K562 (cell line): ENCODE data around the gene MCC. TPM values are rescaled to one million over a fixed set of nuclear protein-coding genes. Genes with fewer than 3 reads are reported as not detected.

ENCODE experiments used
- ATAC-seq: fragments of 200-7000 bp; cut with Tn5 transposase; 3 replicates; pipeline ENCODE4 v1.9.1; 2020; ENCODE audit warnings: moderate library complexity
- BruUV-seq: library from RNA; stranded (reverse); fragments of 400-500 nt; replicated peaks from 2 replicates; lab custom pipeline; 2021; lab: Mats Ljungman, UMichigan
- CTCF ChIA-PET: fragments of 300-600 bp; formaldehyde crosslinking; extraction: SDS; loops from one replicate; lab custom pipeline; 2021; ENCODE audit warnings: low intra/inter-chr PET ratio; lab: Yijun Ruan, JAX
- POLR2A ChIA-PET: fragments of 300-600, 350-650 bp; sonication (Branson Sonifier 250); formaldehyde crosslinking; extraction: SDS; loops from one replicate; lab custom pipeline; 2021; ENCODE audit warnings: antibody characterized with exemption, inconsistent platforms; lab: Yijun Ruan, JAX
- DNase-seq, 4 experiments: peaks; one replicate each; pipeline versions ENCODE4 v3.0.0 to v3.0.0-alpha.2; 2011 to 2018; ENCODE audit warnings: low spot score in 3 of 4, mixed read lengths in 3 of 4; ENCODE audit errors: extremely low read depth in 1 of 4
- FAIRE-seq: peaks from 2 replicates; lab custom pipeline; 2011; peaks lifted over from hg19 to GRCh38; lab: Jason Lieb, UNC
- H2AFZ ChIP-seq: 2 replicates; pipeline ENCODE4 v1.6.0; 2011; ENCODE audit warnings: low read depth, low read length, control low read depth, inconsistent platforms
- H3K27ac ChIP-seq: fragments of 200-600 bp; 3 replicates; pipeline ENCODE4 v1.8.0; 2011; ENCODE audit warnings: low read depth, mild to moderate bottlenecking, control low read depth, inconsistent platforms, low read length, moderate library complexity, mixed read lengths; ENCODE audit errors: extremely low read depth
- H3K27me3 ChIP-seq, 2 experiments: fragments of 300-600 bp in 1 of 2; 2 replicates in 1 of 2; 3 replicates in 1 of 2; pipeline versions ENCODE4 v1.6.0 to v1.8.0; 2011; ENCODE audit warnings: inconsistent platforms in 2 of 2, low read length in 2 of 2, mild to moderate bottlenecking in 1 of 2, mixed read lengths in 1 of 2, moderate library complexity in 1 of 2; ENCODE audit not compliant: control insufficient read depth in 2 of 2, insufficient read depth in 2 of 2
- H3K36me3 ChIP-seq: fragments of 300-600 bp; 3 replicates; pipeline ENCODE4 v1.8.0; 2011; ENCODE audit warnings: mild to moderate bottlenecking, low read length, inconsistent platforms; ENCODE audit not compliant: control insufficient read depth, insufficient read depth
- H3K4me1 ChIP-seq, 2 experiments: fragments of 200-600 bp in 1 of 2; replicated peaks in 1 of 2; 2 replicates in 1 of 2; 3 replicates in 1 of 2; pipeline versions ENCODE4 v1.5.1 to v1.8.0; 2011; ENCODE audit warnings: inconsistent platforms in 2 of 2, low read length in 2 of 2, mild to moderate bottlenecking in 1 of 2, mixed read lengths in 1 of 2, moderate library complexity in 1 of 2; ENCODE audit not compliant: control insufficient read depth in 2 of 2, insufficient read depth in 2 of 2
- H3K4me2 ChIP-seq: 2 replicates; pipeline ENCODE4 v1.6.1; 2011; ENCODE audit warnings: low read length, control low read depth, inconsistent platforms, mixed read lengths; ENCODE audit not compliant: insufficient read depth
- H3K4me3 ChIP-seq: fragments of 200-600 bp; sonication (generic), shearing (Covaris generic); 2 replicates; pipeline ENCODE4 v1.5.1; 2016; ENCODE audit warnings: control low read depth, inconsistent platforms
- H3K79me2 ChIP-seq: fragments of 200-600 bp; 3 replicates; pipeline ENCODE4 v1.8.0; 2011; ENCODE audit warnings: low read length, inconsistent platforms; ENCODE audit not compliant: control insufficient read depth, insufficient read depth
- H3K9ac ChIP-seq, 2 experiments: 2 replicates each; pipeline versions ENCODE4 v1.6.0 to v1.6.1; 2011; ENCODE audit warnings: low read depth in 2 of 2, low read length in 2 of 2, control low read depth in 1 of 2, inconsistent platforms in 1 of 2, mild to moderate bottlenecking in 1 of 2, mixed read lengths in 1 of 2; ENCODE audit not compliant: insufficient read depth in 1 of 2
- H3K9me1 ChIP-seq: one replicate; pipeline ENCODE4 v1.6.0; 2011; ENCODE audit warnings: inconsistent platforms, mild to moderate bottlenecking, low read length, moderate library complexity; ENCODE audit not compliant: control insufficient read depth, insufficient read depth
- H3K9me3 ChIP-seq: replicated peaks from 2 replicates; pipeline ENCODE4 v1.5.1; 2011; ENCODE audit warnings: low read depth, low read length, inconsistent platforms; ENCODE audit not compliant: control insufficient read depth, insufficient read depth
- H4K20me1 ChIP-seq: replicated peaks from 2 replicates; pipeline ENCODE4 v1.6.1; 2011; ENCODE audit warnings: low read length, inconsistent platforms, mixed read lengths; ENCODE audit not compliant: control insufficient read depth, insufficient read depth
- ATF3 ChIP-seq, 2 experiments: fragments of 450-650 bp in 1 of 2; sonication (generic) in 1 of 2; formaldehyde crosslinking in 1 of 2; IDR thresholded peaks in 1 of 2; conservative IDR thresholded peaks in 1 of 2; 2 replicates each; pipeline versions ENCODE4 v1.6.1 to v1.8.1; 2016 to 2023; ENCODE audit warnings: mild to moderate bottlenecking in 2 of 2, moderate library complexity in 2 of 2, inconsistent platforms in 1 of 2, missing genetic modification reagents in 1 of 2
- BACH1 ChIP-seq: fragments of 200-800 bp; sonication (Bioruptor generic); IDR thresholded peaks from 2 replicates; pipeline ENCODE4 v1.6.1; 2016; ENCODE audit warnings: missing genetic modification characterization, missing compliant biosample characterization
- CHD1 ChIP-seq: fragments of 200-600 bp; sonication (generic); IDR thresholded peaks from one replicate; pipeline ENCODE4 v1.6.1; 2012; ENCODE audit warnings: mild to moderate bottlenecking, moderate library complexity, low read length, inconsistent platforms
- ETV5 ChIP-seq: sonication (generic); formaldehyde crosslinking; IDR thresholded peaks from 2 replicates; pipeline ENCODE4 v1.4.0; 2020; ENCODE audit warnings: low read depth, mild to moderate bottlenecking, missing genetic modification reagents
- HNRNPUL1 ChIP-seq: fragments of 200-400 bp; formaldehyde crosslinking; IDR thresholded peaks from 2 replicates; pipeline ENCODE4 v1.6.1; 2017; ENCODE audit warnings: low read length
- KDM4B ChIP-seq, 2 experiments: fragments of 450-650 bp in 1 of 2; sonication (generic) in 1 of 2; IDR thresholded peaks; 2 replicates each; pipeline ENCODE4 v1.6.1; 2016 to 2017; ENCODE audit warnings: borderline replicate concordance in 2 of 2, antibody characterized with exemption in 1 of 2, low read depth in 1 of 2, mild to moderate bottlenecking in 1 of 2
- PHF20 ChIP-seq: fragments of 450-650 bp; IDR thresholded peaks from 2 replicates; pipeline ENCODE4 v1.6.1; 2018; ENCODE audit not compliant: partially characterized antibody
- SRSF3 ChIP-seq: fragments of 200-400 bp; formaldehyde crosslinking; IDR thresholded peaks from 2 replicates; pipeline ENCODE4 v1.6.1; 2016; ENCODE audit warnings: mild to moderate bottlenecking, low read length, moderate library complexity; ENCODE audit not compliant: insufficient read depth
- STAT6 ChIP-seq: sonication (generic); formaldehyde crosslinking; IDR thresholded peaks from 2 replicates; pipeline ENCODE4 v1.8.1; 2023; ENCODE audit warnings: mild to moderate bottlenecking, missing genetic modification reagents
- ZFP91 ChIP-seq: sonication (generic); formaldehyde crosslinking; IDR thresholded peaks from 2 replicates; pipeline ENCODE4 v1.8.0; 2022; ENCODE audit warnings: mild to moderate bottlenecking, missing genetic modification reagents
- ZNF518B ChIP-seq: fragments of 250-450 bp; sonication (Bioruptor Pico); IDR thresholded peaks from 2 replicates; pipeline ENCODE4 v1.5.0; 2021; ENCODE audit warnings: mild to moderate bottlenecking, moderate library complexity
- ZNF57 ChIP-seq: fragments of 450-650 bp; formaldehyde crosslinking; IDR thresholded peaks from 2 replicates; pipeline ENCODE4 v1.4.0; 2020; ENCODE audit warnings: mild to moderate bottlenecking, moderate library complexity
- WGBS: fragments of 100-300 bp; shearing (Covaris generic); methylation state at CpG from one replicate; pipeline ENCODE4 v1.1.6; 2016; ENCODE audit warnings: low coverage, mixed read lengths; ENCODE audit not compliant: insufficient coverage; ENCODE audit errors: missing lambda C conversion rate; 5-methylcytosine and 5-hydroxymethylcytosine counted together
- in situ Hi-C: fragments of 300-500 bp; cut with MboI; formaldehyde crosslinking; loops from 4 replicates; pipeline ENCODE4 v1.15.0; 2018; ENCODE audit warnings: inconsistent platforms, mixed read lengths
- intact Hi-C: fragments of 100-400 bp; cut with micrococcal nuclease; formaldehyde crosslinking; loops from 2 replicates; pipeline ENCODE4 v1.14.2; 2022
- polyA plus RNA-seq, 8 experiments: library from polyadenylated mRNA; depleted of rRNA in 4 of 8; stranded (reverse) in 5 of 8; unstranded in 3 of 8; fragments of >200 nt; fragmentation: Nextera tagmentation in 2 of 8; fragmentation: Illumina TruSeq in 1 of 8; extraction: Ambion mirVana in 2 of 8; extraction: Trizol in 1 of 8; gene quantifications; 2 replicates each; pipeline versions ENCODE4 v1.2.1 to v1.2.3, GENCODE V29; 2011 to 2014; ENCODE audit warnings: inconsistent platforms in 1 of 8, missing spikeins in 1 of 8
- total RNA-seq, 7 experiments: library from RNA; depleted of rRNA in 6 of 7; stranded (reverse); fragments of >200 nt in 6 of 7; fragmentation: Illumina TruSeq in 2 of 7; extraction: Trizol in 2 of 7; gene quantifications; 2 replicates each; pipeline versions ENCODE4 v1.2.1 to v1.2.3, GENCODE V29; 2011 to 2021; ENCODE audit warnings: low replicate concordance in 1 of 7

Gene MCC
- total and polyA plus RNA-seq, 9 of the 15 experiments (the other 6 are each of a cell fraction or from before 2014, with no cell fraction given): 0.04 to 0.24 (median 0.06) TPM; not detected in 1

GRCh38 chr5:113181409-113181808 lies 306.8 kb downstream of the MCC start:
- CTCF ChIA-PET: no interaction called here
- H3K36me3 ChIP-seq: no peaks in the 10 kb centered on the region
- no peaks in the 10 kb centered on the region for H3K4me1 ChIP-seq
- no peaks in the 10 kb centered on the region for H4K20me1 ChIP-seq
- no peaks in the 10 kb centered on the region for H3K79me2 ChIP-seq
- in situ Hi-C loops: no loop called here
- H2AFZ ChIP-seq: no peak overlapping the region
- POLR2A ChIA-PET: no interaction called here
- peaks cover 2 to 17% of the 10 kb centered on the region in 2 experiments; a peak in 3 of 5 replicates for H3K27me3 ChIP-seq
- H3K27ac ChIP-seq: no peak overlapping the region
- ATAC-seq (no peak), DNase-seq (no peak), FAIRE-seq (no peak)
- no TSS peak for BruUV-seq
- H3K4me2 ChIP-seq: no peak overlapping the region
- H3K9me1 ChIP-seq: no peaks in the 10 kb centered on the region
- H3K9me3 ChIP-seq: no peaks in the 10 kb centered on the region
- H3K4me3 ChIP-seq: no peak overlapping the region
- intact Hi-C loops: no loop called here
- H3K9ac ChIP-seq: no peak overlapping the region
- 0% methylated on average over 1 of the region's 1 CpG for WGBS
- TF ChIP-seq PHF20: no peak
- no peak for TF ChIP-seq HNRNPUL1
- no peak for TF ChIP-seq ATF3 (IDR thresholded peaks at IDR 0.05)
- no peak for TF ChIP-seq ATF3 (CRISPR knock-in tag; conservative IDR thresholded peaks at IDR 0.05)
- no peak for TF ChIP-seq STAT6 (CRISPR knock-in tag)
- TF ChIP-seq KDM4B (IDR thresholded peaks at IDR 0.05; ENCODE audit: borderline replicate concordance in 2 of 2, low read depth in 1 of 2): no peak
- TF ChIP-seq SRSF3: no peak
- no peak for TF ChIP-seq ZNF518B
- no peak for TF ChIP-seq CHD1
- TF ChIP-seq ETV5 (CRISPR knock-in tag): no peak
- TF ChIP-seq ZNF57 (CRISPR knock-in tag): no peak
- TF ChIP-seq ZFP91 (CRISPR knock-in tag): no peak
- no peak for TF ChIP-seq BACH1 (tag)
